GM18909 (cell line): ENCODE results near the gene BRAF.
"Not testable (repeated sequence)": the region's sequence is repeated elsewhere in the genome, so short reads cannot be mapped to it uniquely, and the experiment has no call there.

Experiments used
- ATAC-seq: cut with Tn5 transposase; IDR thresholded peaks from one replicate; pipeline ENCODE4 v1.9.1; 2021; ENCODE audit warnings: mild to moderate bottlenecking; ENCODE audit not compliant: unreplicated experiment, poor library complexity

BRAF gene

GRCh38 chr7:140882834-140883233 lies 41.9 kb downstream of the BRAF start:
- not testable (repeated sequence) for ATAC-seq

GRCh38 chr7:140881507-140882228 lies 43.1 kb downstream of the BRAF start:
- ATAC-seq = peak; percentile 58

- no peak for ATAC-seq
Measured at GRCh38 chr7:140877249-140877524, 47.5 kb downstream of the BRAF start.

- peak; percentile 80 for ATAC-seq
Measured at GRCh38 chr7:140876519-140877248, 48.0 kb downstream of the BRAF start.

GRCh38 chr7:140873434-140873833 lies 51.3 kb downstream of the BRAF start:
- no peak for ATAC-seq

- no peak for ATAC-seq
Measured at GRCh38 chr7:140870003-140870402, 54.7 kb downstream of the BRAF start.

- no peak for ATAC-seq
Measured at GRCh38 chr7:140869430-140869829, 55.3 kb downstream of the BRAF start.

- ATAC-seq = no peak
Measured at GRCh38 chr7:140867467-140868462, 57.0 kb downstream of the BRAF start.

GRCh38 chr7:140866926-140867325 lies 57.8 kb downstream of the BRAF start:
- ATAC-seq = no peak

- ATAC-seq = no peak
Measured at GRCh38 chr7:140864732-140865131, 60.0 kb downstream of the BRAF start.

GRCh38 chr7:140863867-140864266 lies 60.9 kb downstream of the BRAF start:
- no peak for ATAC-seq

- no peak for ATAC-seq
Measured at GRCh38 chr7:140863184-140863583, 61.5 kb downstream of the BRAF start.

GRCh38 chr7:140857048-140857447 lies 67.7 kb downstream of the BRAF start:
- ATAC-seq = no peak

- no peak for ATAC-seq
Measured at GRCh38 chr7:140841166-140841715, 83.5 kb downstream of the BRAF start.

- no peak for ATAC-seq
Measured at GRCh38 chr7:140831724-140832123, 93.0 kb downstream of the BRAF start.

- ATAC-seq = no peak
Measured at GRCh38 chr7:140829720-140830119, 95.0 kb downstream of the BRAF start.

GRCh38 chr7:140828741-140829140 lies 96.0 kb downstream of the BRAF start:
- no peak for ATAC-seq

GRCh38 chr7:140817383-140817782 lies 107.3 kb downstream of the BRAF start:
- ATAC-seq = not testable (repeated sequence)

GRCh38 chr7:140810830-140811556 lies 113.7 kb downstream of the BRAF start:
- peak; percentile 78 for ATAC-seq

GRCh38 chr7:140810385-140810784 lies 114.3 kb downstream of the BRAF start:
- ATAC-seq = no peak
